K562 (cell line): ENCODE measurements around the gene ACBD6. TPM values are rescaled to one million over a fixed set of nuclear protein-coding genes. Genes with fewer than 3 reads are reported as not detected.

Source experiments
- CHD4 ChIP-seq: fragments of 200-600 bp; sonication (generic); IDR thresholded peaks from 3 replicates; pipeline ENCODE4 v1.6.1; 2012; ENCODE audit warnings: low read depth, mild to moderate bottlenecking, mixed read lengths, low read length, inconsistent platforms; ENCODE audit not compliant: insufficient read depth, insufficient replicate concordance, poor library complexity, severe bottlenecking
- FOSL1 ChIP-seq: fragments of 200-800 bp; sonication (Bioruptor generic); conservative IDR thresholded peaks from 2 replicates; pipeline ENCODE4 v1.6.1; 2016; ENCODE audit warnings: missing genetic modification characterization, missing compliant biosample characterization
- NFATC3 ChIP-seq: fragments of 450-650 bp; IDR thresholded peaks from 2 replicates; pipeline ENCODE4 v1.6.1; 2017; ENCODE audit warnings: mild to moderate bottlenecking
- NONO ChIP-seq, 2 experiments: fragments of 200-400 bp in 1 of 2; fragments of 450-650 bp in 1 of 2; formaldehyde crosslinking in 1 of 2; IDR thresholded peaks; 2 replicates each; pipeline ENCODE4 v1.6.1; 2017; ENCODE audit warnings: low read depth in 2 of 2, mild to moderate bottlenecking in 2 of 2, moderate library complexity in 2 of 2, low read length in 1 of 2
- NR2C1 ChIP-seq, 2 experiments: fragments of 450-650 bp; IDR thresholded peaks; 2 replicates each; pipeline ENCODE4 v1.6.1; 2017; ENCODE audit warnings: mild to moderate bottlenecking in 2 of 2, antibody characterized with exemption in 1 of 2, inconsistent platforms in 1 of 2, missing compliant biosample characterization in 1 of 2, missing genetic modification characterization in 1 of 2
- REST ChIP-seq, 2 experiments: fragments of 450-650 bp; formaldehyde crosslinking in 1 of 2; IDR thresholded peaks; 2 replicates each; pipeline versions ENCODE4 v1.4.0 to v1.6.1; 2014 to 2020; ENCODE audit warnings: mild to moderate bottlenecking in 2 of 2, borderline replicate concordance in 1 of 2, low read depth in 1 of 2
- TBP ChIP-seq: optimal IDR thresholded peaks from 2 replicates; pipeline ENCODE3; 2011; ENCODE audit warnings: low read depth, low read length, improper control_type of control experiment
- TCF7 ChIP-seq: sonication (generic); IDR thresholded peaks from 2 replicates; pipeline ENCODE4 v1.6.1; 2016; ENCODE audit warnings: antibody characterized with exemption, borderline replicate concordance
- TFAP4 ChIP-seq: sonication (generic); formaldehyde crosslinking; IDR thresholded peaks from 2 replicates; pipeline ENCODE4 v1.8.0; 2022; ENCODE audit warnings: missing genetic modification reagents, mild to moderate bottlenecking, moderate library complexity, borderline replicate concordance
- ZBTB33 ChIP-seq: sonication (generic); formaldehyde crosslinking; IDR thresholded peaks from 2 replicates; pipeline ENCODE4 v1.8.1; 2023; ENCODE audit warnings: mild to moderate bottlenecking, missing genetic modification reagents
- ZSCAN29 ChIP-seq: fragments of 450-650 bp; IDR thresholded peaks from 2 replicates; pipeline ENCODE4 v1.6.1; 2017
- polyA plus RNA-seq, 8 experiments: library from polyadenylated mRNA; depleted of rRNA in 4 of 8; stranded (reverse) in 5 of 8; unstranded in 3 of 8; fragments of >200 nt; fragmentation: Nextera tagmentation in 2 of 8; fragmentation: Illumina TruSeq in 1 of 8; extraction: Ambion mirVana in 2 of 8; extraction: Trizol in 1 of 8; gene quantifications; 2 replicates each; pipeline versions ENCODE4 v1.2.1 to v1.2.3, GENCODE V29; 2011 to 2014; ENCODE audit warnings: inconsistent platforms in 1 of 8, missing spikeins in 1 of 8
- total RNA-seq, 7 experiments: library from RNA; depleted of rRNA in 6 of 7; stranded (reverse); fragments of >200 nt in 6 of 7; fragmentation: Illumina TruSeq in 2 of 7; extraction: Trizol in 2 of 7; gene quantifications; 2 replicates each; pipeline versions ENCODE4 v1.2.1 to v1.2.3, GENCODE V29; 2011 to 2021; ENCODE audit warnings: low replicate concordance in 1 of 7

The ACBD6 gene
- total and polyA plus RNA-seq, 9 of the 15 experiments (the other 6 are each of a cell fraction or from before 2014, with no cell fraction given), result 16.9 to 107 (median 77.7) TPM

- TF ChIP-seq ZBTB33, result peak; percentile 89; the same call in 1 of the 2 replicates
- 0 out of 2 replicates have a peak, but pooled peaks have one; percentile 24 for TF ChIP-seq NFATC3
- no peak for TF ChIP-seq NONO (IDR thresholded peaks at IDR 0.05; ENCODE audit: low read depth in 2 of 2, low read length in 1 of 2)
- 0 out of 2 replicates have a peak, but pooled peaks have one; percentile 32 for TF ChIP-seq TFAP4 (CRISPR knock-in tag)
- peak; percentile 68; the same call in 1 of the 2 replicates for TF ChIP-seq NR2C1 (IDR thresholded peaks at IDR 0.05)
- peak; percentile 73 for TF ChIP-seq NR2C1 (tag; IDR thresholded peaks at IDR 0.05)
- TF ChIP-seq ZSCAN29, result no peak
- TF ChIP-seq TCF7, result no peak
- TF ChIP-seq CHD4, result no peak
- TF ChIP-seq TBP, result peak; percentile 32
- peak; percentile 95 for TF ChIP-seq REST (IDR thresholded peaks at IDR 0.05; ENCODE audit: borderline replicate concordance)
- TF ChIP-seq REST (CRISPR knock-in tag; IDR thresholded peaks at IDR 0.05; ENCODE audit: low read depth), result no peak
- TF ChIP-seq FOSL1 (tag), result peak; percentile 43; the same call in 1 of the 2 replicates
Measured at GRCh38 chr1:180533266-180533987, 31.1 kb upstream of the ACBD6 start (continued).
